C4-2B (cell line): ENCODE measurements around the gene NOLC1.

Experiments used
- H3K27ac ChIP-seq: fragments of 450-650 bp; 2 replicates; pipeline ENCODE4 v1.5.1; 2017
- ZFX ChIP-seq: fragments of 450-650 bp; IDR thresholded peaks from 2 replicates; pipeline ENCODE4 v1.6.1; 2017
- TF ChIP-seq, protein P1 (sequence below): fragments of 450-650 bp; conservative IDR thresholded peaks from 2 replicates; pipeline ENCODE4 v1.5.1; 2017; ENCODE audit warnings: mild to moderate bottlenecking

NOLC1 gene

DNA sequence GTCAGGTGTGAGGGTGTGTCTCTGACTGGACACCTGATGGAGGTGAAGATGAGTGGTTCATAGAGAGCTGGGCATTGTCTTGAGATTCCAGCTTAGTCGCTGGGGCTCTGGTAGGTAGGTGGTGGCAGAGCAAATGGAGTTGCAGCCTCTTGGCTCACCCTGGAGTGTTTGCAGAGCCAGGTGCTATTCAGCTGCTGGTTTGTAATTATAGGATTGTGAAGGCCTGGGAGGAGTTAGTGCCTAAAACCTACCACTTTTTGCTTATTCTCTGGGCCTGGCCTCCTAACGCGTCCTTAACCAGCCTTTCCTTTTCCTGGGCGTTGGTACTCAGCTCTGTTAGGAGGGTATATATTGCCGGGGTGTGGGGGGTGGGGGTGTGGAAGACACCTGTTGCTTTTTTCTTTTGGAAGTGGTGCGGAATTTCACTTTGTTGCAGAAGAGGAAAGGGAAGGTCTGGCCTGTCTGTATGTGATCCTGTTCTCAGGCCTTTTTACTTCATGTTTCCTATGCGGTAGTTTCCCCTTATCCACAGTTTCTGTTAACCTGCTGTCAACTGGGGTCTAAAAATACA is 16.1 kb upstream of the NOLC1 start:
- no peak for TF ChIP-seq ZFX
- TF ChIP-seq, protein P1, sequence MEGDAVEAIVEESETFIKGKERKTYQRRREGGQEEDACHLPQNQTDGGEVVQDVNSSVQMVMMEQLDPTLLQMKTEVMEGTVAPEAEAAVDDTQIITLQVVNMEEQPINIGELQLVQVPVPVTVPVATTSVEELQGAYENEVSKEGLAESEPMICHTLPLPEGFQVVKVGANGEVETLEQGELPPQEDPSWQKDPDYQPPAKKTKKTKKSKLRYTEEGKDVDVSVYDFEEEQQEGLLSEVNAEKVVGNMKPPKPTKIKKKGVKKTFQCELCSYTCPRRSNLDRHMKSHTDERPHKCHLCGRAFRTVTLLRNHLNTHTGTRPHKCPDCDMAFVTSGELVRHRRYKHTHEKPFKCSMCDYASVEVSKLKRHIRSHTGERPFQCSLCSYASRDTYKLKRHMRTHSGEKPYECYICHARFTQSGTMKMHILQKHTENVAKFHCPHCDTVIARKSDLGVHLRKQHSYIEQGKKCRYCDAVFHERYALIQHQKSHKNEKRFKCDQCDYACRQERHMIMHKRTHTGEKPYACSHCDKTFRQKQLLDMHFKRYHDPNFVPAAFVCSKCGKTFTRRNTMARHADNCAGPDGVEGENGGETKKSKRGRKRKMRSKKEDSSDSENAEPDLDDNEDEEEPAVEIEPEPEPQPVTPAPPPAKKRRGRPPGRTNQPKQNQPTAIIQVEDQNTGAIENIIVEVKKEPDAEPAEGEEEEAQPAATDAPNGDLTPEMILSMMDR, result no peak
- H3K27ac ChIP-seq, result no peak overlapping the region

DNA sequence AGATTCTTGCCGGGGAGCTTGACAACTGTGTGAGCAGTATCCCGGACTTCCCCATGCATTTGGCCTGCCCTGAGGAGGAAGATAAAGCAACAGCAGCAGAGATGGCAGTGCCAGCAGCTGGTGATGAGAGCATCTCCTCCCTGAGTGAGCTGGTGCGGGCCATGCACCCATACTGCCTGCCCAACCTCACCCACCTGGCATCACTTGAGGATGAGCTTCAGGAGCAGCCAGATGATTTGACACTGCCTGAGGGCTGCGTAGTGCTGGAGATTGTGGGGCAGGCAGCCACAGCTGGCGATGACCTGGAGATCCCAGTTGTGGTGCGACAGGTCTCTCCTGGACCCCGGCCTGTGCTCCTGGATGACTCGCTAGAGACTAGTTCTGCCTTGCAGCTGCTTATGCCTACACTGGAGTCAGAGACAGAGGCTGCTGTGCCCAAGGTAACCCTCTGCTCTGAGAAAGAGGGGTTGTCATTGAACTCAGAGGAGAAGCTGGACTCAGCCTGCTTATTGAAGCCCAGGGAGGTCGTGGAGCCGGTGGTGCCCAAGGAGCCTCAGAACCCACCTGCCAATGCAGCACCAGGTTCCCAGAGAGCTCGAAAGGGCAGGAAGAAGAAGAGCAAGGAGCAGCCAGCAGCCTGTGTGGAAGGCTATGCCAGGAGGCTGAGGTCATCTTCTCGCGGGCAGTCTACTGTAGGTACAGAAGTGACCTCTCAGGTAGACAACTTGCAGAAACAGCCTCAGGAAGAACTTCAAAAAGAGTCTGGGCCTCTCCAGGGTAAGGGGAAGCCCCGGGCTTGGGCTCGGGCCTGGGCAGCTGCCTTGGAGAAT is 12.7 kb upstream of the NOLC1 start:
- no peak overlapping the region for H3K27ac ChIP-seq
- TF ChIP-seq ZFX, result no peak
- TF ChIP-seq, protein P1, result no peak

GRCh38 chr10:102140218-102140617 is 12.0 kb upstream of the NOLC1 start:
- H3K27ac ChIP-seq, result no peak overlapping the region
- TF ChIP-seq, protein P1, result no peak
- no peak for TF ChIP-seq ZFX

- TF ChIP-seq ZFX, result no peak
- TF ChIP-seq, protein P1, result no peak
Observed at GRCh38 chr10:102140913-102141540, 11.2 kb upstream of the NOLC1 start.

DNA sequence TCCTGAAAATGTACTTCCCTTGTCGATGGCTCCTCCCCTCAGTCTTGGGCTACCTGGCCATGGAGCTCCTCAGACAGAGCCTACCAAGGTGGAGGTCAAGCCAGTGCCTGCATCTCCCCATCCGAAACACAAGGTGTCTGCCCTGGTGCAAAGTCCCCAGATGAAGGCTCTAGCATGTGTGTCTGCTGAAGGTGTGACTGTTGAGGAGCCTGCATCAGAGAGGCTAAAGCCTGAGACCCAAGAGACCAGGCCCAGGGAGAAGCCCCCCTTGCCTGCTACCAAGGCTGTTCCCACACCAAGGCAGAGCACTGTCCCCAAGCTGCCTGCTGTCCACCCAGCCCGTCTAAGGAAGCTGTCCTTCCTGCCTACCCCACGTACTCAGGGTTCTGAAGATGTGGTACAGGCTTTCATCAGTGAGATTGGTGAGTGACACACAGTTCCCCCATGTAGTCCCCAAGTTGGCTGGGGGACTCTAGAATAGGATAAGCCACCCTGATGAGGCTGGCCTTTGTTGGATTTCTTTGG is 10.5 kb upstream of the NOLC1 start:
- H3K27ac ChIP-seq, result no peak overlapping the region
- TF ChIP-seq, protein P1, result no peak
- no peak for TF ChIP-seq ZFX

More at GRCh38 chr10:102140913-102141540, 11.2 kb upstream of the NOLC1 start:
- no peak overlapping the region for H3K27ac ChIP-seq

- TF ChIP-seq ZFX, result no peak
- TF ChIP-seq, protein P1, result no peak
- H3K27ac ChIP-seq, result no peak overlapping the region
Observed at GRCh38 chr10:102146971-102147428, 5.2 kb upstream of the NOLC1 start.

GRCh38 chr10:102147561-102147960 is 4.6 kb upstream of the NOLC1 start:
- H3K27ac ChIP-seq, result no peak overlapping the region
- TF ChIP-seq, protein P1, result no peak
- no peak for TF ChIP-seq ZFX
